OCI-LY3 (cell line): ENCODE measurements around the gene PNMA6E.

Experiments used
- H2AFZ ChIP-seq: fragments of 200-600, 300-600 bp; shearing (Covaris generic); 2 replicates; pipeline ENCODE4 v1.6.0; 2014; ENCODE audit warnings: antibody characterized with exemption, low read depth, low read length
- H3K27ac ChIP-seq: fragments of 200-600, 300-600 bp; sonication (generic); 2 replicates; pipeline ENCODE4 v1.5.1; 2014; ENCODE audit warnings: mild to moderate bottlenecking, low read length, moderate library complexity, mixed read lengths
- H3K27me3 ChIP-seq: fragments of 200-600, 300-600 bp; sonication (generic); 2 replicates; pipeline ENCODE4 v1.6.1; 2014; ENCODE audit warnings: low read depth, low read length, mixed read lengths
- H3K36me3 ChIP-seq: fragments of 200-600, 300-600 bp; sonication (generic); replicated peaks from 2 replicates; pipeline ENCODE3; 2014; ENCODE audit warnings: low read depth, low read length, mixed read lengths
- H3K4me1 ChIP-seq: fragments of 300-600, 200-600 bp; sonication (generic); 2 replicates; pipeline ENCODE4 v1.6.1; 2014; ENCODE audit warnings: low read length, mixed read lengths
- H3K4me2 ChIP-seq: fragments of 200-600, 300-600 bp; sonication (generic); 2 replicates; pipeline ENCODE4 v1.6.1; 2014; ENCODE audit warnings: low read length, mixed read lengths
- H3K4me3 ChIP-seq: fragments of 300-600, 200-600 bp; sonication (generic); 2 replicates; pipeline ENCODE4 v1.5.1; 2014; ENCODE audit warnings: antibody characterized with exemption, mild to moderate bottlenecking, low read length, moderate library complexity
- H3K79me2 ChIP-seq: fragments of 300-600, 200-600 bp; shearing (Covaris generic); 2 replicates; pipeline ENCODE4 v1.6.1; 2014; ENCODE audit warnings: mild to moderate bottlenecking, low read length, mixed read lengths
- H3K9ac ChIP-seq: fragments of 300-600, 200-600 bp; shearing (Covaris generic); 2 replicates; pipeline ENCODE4 v1.6.0; 2014; ENCODE audit warnings: mild to moderate bottlenecking, low read length, moderate library complexity
- H3K9me3 ChIP-seq: fragments of 200-600, 300-600 bp; shearing (Covaris generic); 2 replicates; pipeline ENCODE4 v1.6.1; 2014; ENCODE audit warnings: low read length, mixed read lengths; ENCODE audit not compliant: insufficient read depth
- H4K20me1 ChIP-seq: fragments of 200-600, 300-600 bp; sonication (generic); 2 replicates; pipeline ENCODE4 v1.6.1; 2016; ENCODE audit warnings: low read length, mixed read lengths; ENCODE audit not compliant: insufficient read depth
- CTCF ChIP-seq: fragments of 200-600, 300-600 bp; sonication (generic); IDR thresholded peaks from 2 replicates; pipeline ENCODE4 v1.5.1; 2014; ENCODE audit warnings: antibody characterized with exemption, low read length, low read depth
- EZH2phosphoT487 ChIP-seq: fragments of 200-600 bp; shearing (Covaris generic); IDR thresholded peaks from 2 replicates; pipeline ENCODE4 v1.6.1; 2018; ENCODE audit warnings: antibody characterized with exemption, mixed run types, low read depth

PNMA6E gene

DNA sequence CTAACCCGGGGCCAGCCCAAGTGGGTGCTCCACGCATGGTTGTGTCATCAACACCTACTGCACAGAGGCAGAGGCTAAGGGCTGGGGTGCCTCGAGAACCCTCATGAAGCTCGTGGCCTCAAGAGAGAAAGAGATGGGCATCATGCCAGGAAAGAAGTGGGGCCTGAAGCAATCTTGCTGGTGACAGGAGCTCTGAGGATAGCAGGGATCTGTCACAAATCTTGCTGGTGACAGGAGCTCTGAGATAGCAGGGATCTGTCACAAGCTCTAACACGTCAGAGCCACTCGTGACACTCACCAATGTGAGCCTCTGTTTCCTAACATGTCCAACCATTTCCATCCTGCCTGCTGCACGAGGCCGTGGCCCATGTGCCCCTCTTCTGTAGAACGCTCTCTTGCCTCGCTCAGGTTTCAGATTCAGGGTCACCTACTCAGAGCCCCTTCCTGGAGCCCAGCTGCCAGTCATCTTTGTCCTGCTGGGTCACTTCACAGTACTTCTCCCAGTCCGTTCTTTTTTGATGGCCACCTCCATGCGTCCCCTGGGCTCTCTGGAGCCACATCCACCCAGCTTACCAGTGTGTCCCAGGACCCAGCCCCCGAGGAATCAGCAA lies 21.1 kb downstream of the PNMA6E start:
- Histone ChIP-seq H3K36me3 (no peaks in the 10 kb centered on the region), H3K79me2 (no peaks in the 10 kb centered on the region), H3K4me1 (no peaks in the 10 kb centered on the region), H3K27ac (no peak overlapping the region), H4K20me1 (no peaks in the 10 kb centered on the region), H3K4me2 (no peak overlapping the region), H3K9ac (no peak overlapping the region), H3K9me3 (no peaks in the 10 kb centered on the region), H2AFZ (no peak overlapping the region), H3K27me3 (no peaks in the 10 kb centered on the region), H3K4me3 (no peak overlapping the region)
- TF ChIP-seq CTCF: no peak
- no peak for TF ChIP-seq EZH2phosphoT487

DNA sequence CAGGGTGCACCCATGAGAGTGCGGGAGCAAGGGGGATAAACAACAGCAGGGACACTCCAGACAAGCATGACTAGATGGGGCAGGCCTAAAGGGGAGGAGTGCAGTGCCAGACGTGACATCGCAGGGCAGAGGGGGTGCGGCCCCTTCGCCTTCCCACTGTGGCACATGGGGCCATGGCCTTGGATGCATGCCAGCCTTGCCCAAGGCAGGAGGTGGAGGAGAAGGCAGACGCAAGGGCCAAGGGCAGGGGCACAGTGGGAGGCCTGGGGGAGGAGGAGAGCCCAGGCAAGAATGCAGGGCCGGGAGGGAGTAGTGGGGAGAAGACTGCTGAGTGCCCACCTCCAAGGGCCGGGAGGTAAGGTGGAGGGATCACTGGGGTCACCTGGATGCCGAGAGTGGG lies 21.6 kb downstream of the PNMA6E start:
- Histone ChIP-seq H3K9me3 (no peaks in the 10 kb centered on the region), H3K36me3 (no peaks in the 10 kb centered on the region), H3K79me2 (no peaks in the 10 kb centered on the region), H3K4me1 (no peaks in the 10 kb centered on the region), H3K9ac (no peak overlapping the region), H4K20me1 (no peaks in the 10 kb centered on the region), H3K4me2 (no peak overlapping the region), H2AFZ (no peak overlapping the region), H3K4me3 (no peak overlapping the region), H3K27ac (no peak overlapping the region), H3K27me3 (no peaks in the 10 kb centered on the region)
- TF ChIP-seq EZH2phosphoT487 (no peak), CTCF (no peak)

GRCh38 chrX:153378607-153379006 lies 22.5 kb downstream of the PNMA6E start:
- H3K79me2 ChIP-seq: no peaks in the 10 kb centered on the region
- H3K4me3 ChIP-seq: no peak overlapping the region
- H3K27me3 ChIP-seq: no peaks in the 10 kb centered on the region
- no peak for TF ChIP-seq CTCF
- TF ChIP-seq EZH2phosphoT487: no peak
- no peak overlapping the region for H2AFZ ChIP-seq
- H3K27ac ChIP-seq: no peak overlapping the region
- H3K36me3 ChIP-seq: no peaks in the 10 kb centered on the region
- H3K9ac ChIP-seq: no peak overlapping the region
- H3K4me2 ChIP-seq: no peak overlapping the region
- H4K20me1 ChIP-seq: no peaks in the 10 kb centered on the region
- H3K9me3 ChIP-seq: no peaks in the 10 kb centered on the region
- no peaks in the 10 kb centered on the region for H3K4me1 ChIP-seq

GRCh38 chrX:153377727-153378126 lies 23.4 kb downstream of the PNMA6E start:
- H3K36me3 ChIP-seq: no peaks in the 10 kb centered on the region
- H2AFZ ChIP-seq: no peak overlapping the region
- no peak for TF ChIP-seq CTCF
- no peaks in the 10 kb centered on the region for H3K27me3 ChIP-seq
- no peak overlapping the region for H3K27ac ChIP-seq
- H3K4me2 ChIP-seq: no peak overlapping the region
- no peak overlapping the region for H3K4me3 ChIP-seq
- H3K79me2 ChIP-seq: no peaks in the 10 kb centered on the region
- no peaks in the 10 kb centered on the region for H4K20me1 ChIP-seq
- no peaks in the 10 kb centered on the region for H3K4me1 ChIP-seq
- no peak overlapping the region for H3K9ac ChIP-seq
- H3K9me3 ChIP-seq: no peaks in the 10 kb centered on the region
